Vagina (tissue), 2 donors: ENCODE data around the gene SLC9A7.

ENCODE experiments used
- CTCF ChIP-seq, 3 experiments: fragments of 450-650 bp in 2 of 3; fragments of 200-600 bp in 1 of 3; sonication (generic) in 1 of 3; IDR thresholded peaks; one replicate each; pipeline ENCODE4 v1.5.1; 2017 to 2019; ENCODE audit warnings: antibody characterized with exemption in 3 of 3, mild to moderate bottlenecking in 2 of 3, moderate library complexity in 2 of 3
- POLR2A ChIP-seq, 2 donors: fragments of 450-650 bp; IDR thresholded peaks; one replicate each; pipeline ENCODE4 v1.6.1; 2017; ENCODE audit warnings: antibody characterized with exemption in 2 of 2, mild to moderate bottlenecking in 2 of 2, moderate library complexity in 2 of 2

- TF ChIP-seq POLR2A (IDR thresholded peaks at IDR 0.05): no peak
- no peak for TF ChIP-seq CTCF (IDR thresholded peaks at IDR 0.05)
These were observed 96.5 kb downstream of the SLC9A7 start for GRCh38 chrX:46662188-46662958.
